PC-9 (cell line): ENCODE data around the gene KRT222.

Source experiments
- CTCF ChIP-seq: fragments of 200-600 bp; sonication (generic); conservative IDR thresholded peaks from 2 replicates; pipeline ENCODE4 v1.6.1; 2017; ENCODE audit warnings: mixed run types, antibody characterized with exemption, mild to moderate bottlenecking, moderate library complexity
- EZH2 ChIP-seq: fragments of 200-600 bp; sonication (generic); IDR thresholded peaks from 2 replicates; pipeline ENCODE4 v1.8.0; 2017; ENCODE audit warnings: antibody characterized with exemption, low read depth

- TF ChIP-seq CTCF (no peak), EZH2 (no peak)
Observed at GRCh38 chr17:40611840-40612474, 53.0 kb downstream of the KRT222 start.
